ENCODE results near the gene POLDIP2. TPM values are rescaled to one million over a fixed set of nuclear protein-coding genes. Genes with fewer than 3 reads are reported as not detected.
A peak's percentile ranks its signal among the peaks of the same experiment; 100 is the strongest.

The POLDIP2 gene
- total and polyA plus RNA-seq, 7 donors: 172 to 299 (median 196) TPM

DNA sequence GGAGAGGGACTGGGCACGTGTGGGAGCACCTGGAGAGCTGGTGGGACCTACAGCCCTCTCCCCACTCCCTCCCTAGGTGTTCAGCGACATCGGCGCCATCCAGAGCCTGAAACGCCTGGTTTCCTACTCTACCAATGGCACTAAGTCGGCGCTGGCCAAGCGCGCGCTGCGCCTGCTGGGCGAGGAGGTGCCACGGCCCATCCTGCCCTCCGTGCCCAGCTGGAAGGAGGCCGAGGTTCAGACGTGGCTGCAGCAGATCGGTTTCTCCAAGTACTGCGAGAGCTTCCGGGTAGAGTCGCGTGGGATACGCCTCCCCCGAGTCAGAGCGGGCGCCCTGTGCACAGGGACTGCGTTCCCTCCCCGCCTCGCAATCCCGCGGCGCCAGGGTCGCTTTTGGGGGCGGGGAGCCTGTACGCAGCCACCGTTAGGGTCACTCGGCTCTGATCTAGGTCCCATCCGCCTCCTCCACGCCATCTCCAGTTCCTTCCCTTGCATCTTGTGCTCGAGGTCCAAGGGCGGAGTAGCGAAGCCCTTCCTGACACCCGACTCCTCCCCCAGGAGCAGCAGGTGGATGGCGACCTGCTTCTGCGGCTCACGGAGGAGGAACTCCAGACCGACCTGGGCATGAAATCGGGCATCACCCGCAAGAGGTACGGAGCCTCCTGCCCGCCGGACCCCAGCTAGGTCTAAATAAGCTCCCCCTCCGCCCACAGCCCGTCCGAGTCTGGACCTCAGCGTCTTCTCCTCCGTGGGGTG lies 27.1 kb upstream of the POLDIP2 start:
- Histone ChIP-seq H3K9me3 (no peaks in the 10 kb centered on the region), H3K4me3 (peak overlapping the region; percentile 54), H3K36me3 (ENCODE audit: insufficient read depth in 1 of 2, low read depth in 1 of 2) (peaks cover 3 to 20% of the 10 kb centered on the region in 2 donors), H3K27me3 (ENCODE audit: insufficient read depth in 3 of 3, low read length in 2 of 3) (peaks cover 0 to 5% (median 0%) of the 10 kb centered on the region in 3 donors), H3K27ac (no peak overlapping the region), H3K4me1 (no peaks in the 10 kb centered on the region)
- DNase-seq (peak in 1 of 2 donors; percentile 61), ATAC-seq (peak in 3 of 4 donors; percentile 23 to 63 (median 42))
- TF ChIP-seq, protein P1, sequence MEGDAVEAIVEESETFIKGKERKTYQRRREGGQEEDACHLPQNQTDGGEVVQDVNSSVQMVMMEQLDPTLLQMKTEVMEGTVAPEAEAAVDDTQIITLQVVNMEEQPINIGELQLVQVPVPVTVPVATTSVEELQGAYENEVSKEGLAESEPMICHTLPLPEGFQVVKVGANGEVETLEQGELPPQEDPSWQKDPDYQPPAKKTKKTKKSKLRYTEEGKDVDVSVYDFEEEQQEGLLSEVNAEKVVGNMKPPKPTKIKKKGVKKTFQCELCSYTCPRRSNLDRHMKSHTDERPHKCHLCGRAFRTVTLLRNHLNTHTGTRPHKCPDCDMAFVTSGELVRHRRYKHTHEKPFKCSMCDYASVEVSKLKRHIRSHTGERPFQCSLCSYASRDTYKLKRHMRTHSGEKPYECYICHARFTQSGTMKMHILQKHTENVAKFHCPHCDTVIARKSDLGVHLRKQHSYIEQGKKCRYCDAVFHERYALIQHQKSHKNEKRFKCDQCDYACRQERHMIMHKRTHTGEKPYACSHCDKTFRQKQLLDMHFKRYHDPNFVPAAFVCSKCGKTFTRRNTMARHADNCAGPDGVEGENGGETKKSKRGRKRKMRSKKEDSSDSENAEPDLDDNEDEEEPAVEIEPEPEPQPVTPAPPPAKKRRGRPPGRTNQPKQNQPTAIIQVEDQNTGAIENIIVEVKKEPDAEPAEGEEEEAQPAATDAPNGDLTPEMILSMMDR (IDR thresholded peaks at IDR 0.05): no peak
- WGBS, 3 donors: 32 to 41% (median 38%) methylated on average over 47 to 56 of the region's 56 CpGs
- intact Hi-C loops (cut with DNase I): no loop called here

DNA sequence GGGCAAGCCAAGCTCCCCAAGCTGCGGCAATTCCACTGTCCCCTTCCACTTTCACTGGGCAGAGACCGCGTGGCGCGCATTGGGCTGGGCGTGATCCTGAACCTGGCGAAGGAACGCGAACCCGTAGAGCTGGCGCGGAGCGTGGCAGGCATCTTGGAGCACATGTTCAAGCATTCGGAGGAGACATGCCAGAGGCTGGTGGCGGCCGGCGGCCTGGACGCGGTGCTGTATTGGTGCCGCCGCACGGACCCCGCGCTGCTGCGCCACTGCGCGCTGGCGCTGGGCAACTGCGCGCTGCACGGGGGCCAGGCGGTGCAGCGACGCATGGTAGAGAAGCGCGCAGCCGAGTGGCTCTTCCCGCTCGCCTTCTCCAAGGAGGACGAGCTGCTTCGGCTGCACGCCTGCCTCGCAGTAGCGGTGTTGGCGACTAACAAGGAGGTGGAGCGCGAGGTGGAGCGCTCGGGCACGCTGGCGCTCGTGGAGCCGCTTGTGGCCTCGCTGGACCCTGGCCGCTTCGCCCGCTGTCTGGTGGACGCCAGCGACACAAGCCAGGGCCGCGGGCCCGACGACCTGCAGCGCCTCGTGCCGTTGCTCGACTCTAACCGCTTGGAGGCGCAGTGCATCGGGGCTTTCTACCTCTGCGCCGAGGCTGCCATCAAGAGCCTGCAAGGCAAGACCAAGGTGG lies 24.0 kb upstream of the POLDIP2 start:
- ATAC-seq (peak in 1 of 4 donors; percentile 45), DNase-seq (peak in 1 of 2 donors; percentile 37)
- Histone ChIP-seq H3K27me3 (ENCODE audit: insufficient read depth in 3 of 3, low read length in 2 of 3) (peaks cover 0 to 5% (median 0%) of the 10 kb centered on the region in 3 donors), H3K27ac (no peak overlapping the region), H3K36me3 (ENCODE audit: insufficient read depth in 1 of 2, low read depth in 1 of 2) (peaks cover 0 to under 1% of the 10 kb centered on the region in 2 donors), H3K4me1 (no peaks in the 10 kb centered on the region), H3K9me3 (no peaks in the 10 kb centered on the region), H3K4me3 (peak overlapping the region; percentile 22)
- 25 to 34% (median 33%) methylated on average over 64 to 72 of the region's 72 CpGs for WGBS, 3 donors
- intact Hi-C loops (cut with DNase I): no loop called here
- TF ChIP-seq, protein P1 (IDR thresholded peaks at IDR 0.05): no peak

DNA sequence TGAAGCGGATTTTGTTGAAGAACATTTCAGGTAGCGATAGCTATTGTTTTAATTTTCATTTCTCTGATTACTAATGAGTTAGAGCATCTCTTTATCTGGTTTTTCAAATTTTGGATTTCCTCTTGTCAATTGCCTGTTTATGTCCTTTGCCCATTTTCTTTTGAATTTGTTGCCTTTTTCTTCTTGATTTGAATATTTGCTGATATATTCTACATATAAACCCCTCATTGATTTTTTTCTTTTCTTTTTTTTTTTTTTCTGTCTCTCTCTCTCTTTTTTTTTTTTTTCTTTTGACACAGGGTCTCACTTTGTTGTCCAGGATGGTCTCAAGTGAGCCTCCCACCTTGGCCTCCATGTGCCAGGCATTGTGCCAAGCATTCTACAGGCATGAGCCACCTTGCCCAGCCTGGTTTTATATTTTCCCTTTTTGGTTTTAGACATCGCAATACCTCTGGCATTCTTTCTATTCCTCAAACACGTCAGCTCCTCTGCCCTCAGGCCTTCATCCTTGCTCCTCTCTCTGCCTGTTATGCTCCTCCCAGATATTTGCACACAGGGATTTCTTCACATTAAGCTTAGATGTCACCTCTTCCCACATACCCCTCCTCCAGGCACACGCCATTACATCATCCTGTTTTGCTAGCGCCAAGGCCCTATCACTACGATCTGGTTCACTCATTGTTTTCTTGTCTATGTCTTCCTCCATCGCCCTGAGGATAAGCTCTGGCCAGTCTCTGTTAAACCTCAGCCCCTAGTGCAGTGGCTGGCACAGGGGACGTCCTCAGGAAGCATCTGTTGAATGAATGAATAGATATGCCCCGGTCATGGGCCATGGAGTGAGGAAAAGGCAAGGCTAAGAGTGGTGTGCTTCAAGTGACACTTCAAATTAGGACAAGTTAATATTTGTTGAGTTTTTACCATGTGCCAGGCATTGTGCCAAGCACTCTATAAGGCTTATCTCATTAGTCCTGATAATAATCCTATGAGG lies 22.8 kb upstream of the POLDIP2 start:
- no peaks in the 10 kb centered on the region for H3K36me3 ChIP-seq (ENCODE audit: insufficient read depth in 1 of 2, low read depth in 1 of 2)
- TF ChIP-seq, protein P1 (IDR thresholded peaks at IDR 0.05): no peak
- intact Hi-C loops (cut with DNase I): no loop called here
- no peak overlapping the region for H3K4me3 ChIP-seq
- no peak for ATAC-seq
- H3K9me3 ChIP-seq: no peaks in the 10 kb centered on the region
- no peak overlapping the region for H3K27ac ChIP-seq
- no peak for DNase-seq
- WGBS, 3 donors: 70 to 84% (median 81%) methylated on average over 10 of the region's 10 CpGs
- H3K4me1 ChIP-seq: no peaks in the 10 kb centered on the region
- peaks cover 0 to 5% (median 0%) of the 10 kb centered on the region in 3 donors for H3K27me3 ChIP-seq (ENCODE audit: insufficient read depth in 3 of 3, low read length in 2 of 3)

DNA sequence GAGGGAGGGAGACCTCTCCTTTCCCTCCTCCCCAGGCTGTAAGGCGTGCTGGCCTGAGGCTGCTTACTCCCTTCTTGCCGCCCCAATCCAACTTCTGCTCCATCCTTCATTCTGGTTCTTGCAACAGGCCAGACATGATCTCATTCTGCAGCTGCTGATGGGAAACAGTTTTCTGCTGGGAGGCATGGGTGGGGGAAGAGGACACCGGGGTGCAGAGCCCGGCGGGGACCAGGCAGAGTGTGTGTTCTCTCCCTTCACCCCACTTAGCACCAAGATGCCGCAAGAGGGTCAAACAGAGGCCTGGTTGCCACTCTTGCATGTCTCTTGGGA lies 15.6 kb upstream of the POLDIP2 start:
- ATAC-seq (no peak), DNase-seq (no peak)
- Histone ChIP-seq H3K4me3 (peak overlapping the region; percentile 73), H3K36me3 (ENCODE audit: insufficient read depth in 1 of 2, low read depth in 1 of 2) (no peaks in the 10 kb centered on the region), H3K27ac (no peak overlapping the region), H3K9me3 (no peaks in the 10 kb centered on the region), H3K4me1 (peaks cover 12% of the 10 kb centered on the region), H3K27me3 (ENCODE audit: insufficient read depth in 3 of 3, low read length in 2 of 3) (no peaks in the 10 kb centered on the region)
- 61 to 69% (median 63%) methylated on average over 6 of the region's 6 CpGs for WGBS, 3 donors
- intact Hi-C loops (cut with DNase I): no loop called here
- TF ChIP-seq, protein P1 (IDR thresholded peaks at IDR 0.05): no peak

Data from psoas muscle (tissue), 8 donors.